Gastroesophageal sphincter (tissue), 2 donors: ENCODE measurements around the gene TIGD7.

ENCODE experiments used
- EP300 ChIP-seq: sonication (generic); formaldehyde crosslinking; IDR thresholded peaks from one replicate; pipeline ENCODE4 v1.6.1; 2017; ENCODE audit warnings: antibody characterized with exemption, mild to moderate bottlenecking
- POLR2A ChIP-seq, 2 donors: fragments of 450-650 bp; IDR thresholded peaks; one replicate each; pipeline ENCODE4 v1.6.1; 2017; ENCODE audit warnings: antibody characterized with exemption in 2 of 2, mild to moderate bottlenecking in 2 of 2, moderate library complexity in 1 of 2

- TF ChIP-seq POLR2A (IDR thresholded peaks at IDR 0.05) = no peak
- TF ChIP-seq EP300 = no peak
These were observed 48.3 kb downstream of the TIGD7 start for GRCh38 chr16:3256866-3257465.
